ENCODE data around the gene TIRAP. TPM values are rescaled to one million over a fixed set of nuclear protein-coding genes. Genes with fewer than 3 reads are reported as not detected.

The TIRAP gene
- total RNA-seq, 4 donors from 2014 or later: 6.6 to 18.1 (median 13.5) TPM

DNA sequence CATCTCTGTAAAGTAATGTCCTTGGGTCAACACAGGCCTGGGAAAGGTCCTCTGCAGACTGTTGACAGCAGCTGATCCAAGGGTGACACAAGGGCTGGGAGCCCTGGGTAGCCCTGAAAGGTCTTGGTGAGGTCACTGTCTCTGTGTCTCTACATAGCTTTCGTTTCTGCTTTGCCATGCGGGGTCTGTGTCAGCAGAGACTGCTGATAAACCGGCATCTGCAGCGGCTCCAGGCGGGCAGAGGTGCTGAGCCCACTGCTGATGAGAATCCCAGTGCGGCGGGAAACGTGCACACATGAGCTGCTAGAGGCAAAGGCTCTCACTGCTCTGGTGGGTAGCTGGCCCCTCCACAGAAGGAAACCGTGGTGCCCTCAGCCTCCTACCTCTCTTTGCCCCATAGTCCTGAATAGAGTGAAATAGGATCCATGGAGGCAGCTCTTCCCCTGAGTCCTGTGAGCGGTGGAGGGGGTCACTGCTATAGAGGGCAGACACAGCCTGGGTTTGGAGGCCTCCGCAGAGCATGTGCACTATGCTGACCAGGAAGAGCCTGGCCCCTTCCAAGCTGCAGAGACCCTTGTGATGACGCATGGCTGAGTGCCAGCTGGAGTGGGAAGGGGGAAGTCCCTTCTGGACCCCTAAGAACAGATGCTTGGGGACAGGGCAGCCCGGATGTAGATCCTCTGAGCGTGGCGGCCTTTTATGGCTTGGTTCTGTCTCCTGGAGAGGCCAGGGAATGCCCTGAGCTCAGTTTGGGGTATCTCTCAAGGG is 54.8 kb downstream of the TIRAP start:
- peaks cover 0 to 30% of the 10 kb centered on the region in 2 donors for H3K36me3 ChIP-seq
- 77% methylated on average over 3 of the region's 15 CpGs; no CpG with 5 or more reads in 1 of the 2 donors for WGBS, 2 donors (ENCODE audit: low coverage in 1 of 2)
- peaks cover 0 to 45% (median 6%) of the 10 kb centered on the region in 3 donors for H3K4me1 ChIP-seq
- no peak for ATAC-seq
- no peaks in the 10 kb centered on the region for H3K27me3 ChIP-seq
- H3K27ac ChIP-seq: peak overlapping the region in 1 of 4 donors; percentile 43
- TF ChIP-seq EP300 (IDR thresholded peaks at IDR 0.05) (no peak), POLR2A (IDR thresholded peaks at IDR 0.05) (no peak), POLR2AphosphoS5 (IDR thresholded peaks at IDR 0.05) (no peak)
- TF ChIP-seq, protein P1, sequence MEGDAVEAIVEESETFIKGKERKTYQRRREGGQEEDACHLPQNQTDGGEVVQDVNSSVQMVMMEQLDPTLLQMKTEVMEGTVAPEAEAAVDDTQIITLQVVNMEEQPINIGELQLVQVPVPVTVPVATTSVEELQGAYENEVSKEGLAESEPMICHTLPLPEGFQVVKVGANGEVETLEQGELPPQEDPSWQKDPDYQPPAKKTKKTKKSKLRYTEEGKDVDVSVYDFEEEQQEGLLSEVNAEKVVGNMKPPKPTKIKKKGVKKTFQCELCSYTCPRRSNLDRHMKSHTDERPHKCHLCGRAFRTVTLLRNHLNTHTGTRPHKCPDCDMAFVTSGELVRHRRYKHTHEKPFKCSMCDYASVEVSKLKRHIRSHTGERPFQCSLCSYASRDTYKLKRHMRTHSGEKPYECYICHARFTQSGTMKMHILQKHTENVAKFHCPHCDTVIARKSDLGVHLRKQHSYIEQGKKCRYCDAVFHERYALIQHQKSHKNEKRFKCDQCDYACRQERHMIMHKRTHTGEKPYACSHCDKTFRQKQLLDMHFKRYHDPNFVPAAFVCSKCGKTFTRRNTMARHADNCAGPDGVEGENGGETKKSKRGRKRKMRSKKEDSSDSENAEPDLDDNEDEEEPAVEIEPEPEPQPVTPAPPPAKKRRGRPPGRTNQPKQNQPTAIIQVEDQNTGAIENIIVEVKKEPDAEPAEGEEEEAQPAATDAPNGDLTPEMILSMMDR (IDR thresholded peaks at IDR 0.05): no peak
- H3K4me3 ChIP-seq: no peak overlapping the region
- H3K9me3 ChIP-seq: no peaks in the 10 kb centered on the region

DNA sequence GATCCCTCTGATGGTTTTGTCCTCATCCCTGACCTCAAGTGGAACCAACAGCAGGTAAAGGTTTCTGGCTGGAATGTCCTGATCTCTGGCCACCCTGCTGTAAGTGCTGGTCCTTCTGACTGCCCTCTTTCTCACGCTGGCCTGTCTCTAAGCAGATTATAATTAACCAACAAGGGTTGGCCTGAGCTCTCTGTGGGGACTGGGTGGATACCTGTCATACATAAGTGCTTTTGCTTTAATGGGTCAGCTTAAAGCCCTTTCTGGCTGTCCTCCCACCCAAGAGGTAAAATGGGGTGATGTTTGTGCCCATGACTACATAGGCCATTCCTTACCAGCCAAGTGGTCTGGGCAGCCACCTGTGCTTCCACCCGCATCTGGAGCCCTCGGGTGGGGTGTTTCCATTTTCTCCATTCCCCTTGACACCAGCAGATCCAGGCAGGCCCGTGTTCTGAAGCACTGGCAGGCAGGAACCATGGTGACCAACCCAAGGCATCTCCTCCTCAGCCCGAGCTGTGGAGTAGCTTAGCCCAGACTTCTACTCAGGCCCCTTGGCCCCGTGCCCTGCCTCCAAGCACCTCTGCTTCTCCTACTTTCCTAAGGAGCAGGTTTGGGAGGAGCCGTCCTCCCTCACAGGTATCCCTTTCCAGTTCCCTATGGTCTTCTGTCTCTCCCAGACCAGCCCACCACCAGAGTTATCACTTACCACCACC is 55.6 kb downstream of the TIRAP start:
- ATAC-seq: no peak
- Histone ChIP-seq H3K9me3 (no peaks in the 10 kb centered on the region), H3K36me3 (peaks cover 0 to 32% of the 10 kb centered on the region in 2 donors), H3K4me1 (peaks cover 0 to 37% (median 6%) of the 10 kb centered on the region in 3 donors), H3K27ac (peak overlapping the region in 1 of 4 donors; percentile 43), H3K27me3 (no peaks in the 10 kb centered on the region), H3K4me3 (no peak overlapping the region)
- TF ChIP-seq, protein P1 (IDR thresholded peaks at IDR 0.05): no peak
- TF ChIP-seq EP300 (IDR thresholded peaks at IDR 0.05): no peak
- TF ChIP-seq POLR2A (IDR thresholded peaks at IDR 0.05): no peak
- 84 to 88% methylated on average over 3 to 6 of the region's 7 CpGs for WGBS, 2 donors (ENCODE audit: low coverage in 1 of 2)

DNA sequence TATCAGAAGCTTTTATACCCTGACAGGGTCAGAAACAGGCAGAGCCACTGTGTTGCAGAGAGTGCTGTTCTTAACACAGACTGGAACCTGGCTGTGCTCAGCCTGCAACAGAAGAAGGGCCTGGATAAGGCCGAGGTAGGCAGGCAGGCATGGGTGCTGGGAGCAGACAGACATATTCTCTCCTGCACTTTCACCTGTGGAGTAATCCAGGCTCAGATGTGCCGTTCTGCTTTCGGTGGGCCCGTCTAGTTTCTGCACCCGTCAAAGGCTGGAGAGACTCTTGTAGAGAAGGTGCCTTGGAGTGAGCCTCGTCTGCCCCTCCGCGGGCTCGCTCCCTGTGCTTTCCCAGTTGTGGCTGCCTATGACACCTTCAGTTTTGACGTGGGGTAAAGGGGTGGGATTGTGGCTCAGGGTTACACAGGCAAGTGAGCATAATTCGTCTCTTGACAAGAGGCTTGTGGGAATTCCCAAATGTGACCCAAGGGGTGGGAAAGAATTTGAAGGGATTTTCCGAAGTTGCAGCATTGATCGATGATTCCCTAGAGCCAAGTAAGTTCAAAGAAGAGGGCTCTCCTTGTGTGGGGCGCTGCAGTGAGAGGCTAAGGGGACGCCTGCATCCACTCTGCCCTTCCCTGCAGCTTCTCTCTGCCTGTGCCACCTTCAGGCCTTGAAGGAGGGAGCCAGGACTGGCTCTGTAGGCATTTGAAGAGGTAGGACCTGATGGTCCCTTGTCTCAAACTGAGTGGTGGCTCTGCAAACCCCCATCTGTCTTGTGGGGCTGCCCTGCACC is 56.4 kb downstream of the TIRAP start:
- no peaks in the 10 kb centered on the region for H3K9me3 ChIP-seq
- H3K27ac ChIP-seq: peak overlapping the region in 3 of 4 donors; percentile 41 to 56 (median 43)
- TF ChIP-seq EP300 (IDR thresholded peaks at IDR 0.05) (no peak), POLR2A (IDR thresholded peaks at IDR 0.05) (no peak), POLR2AphosphoS5 (IDR thresholded peaks at IDR 0.05) (no peak)
- TF ChIP-seq, protein P1 (IDR thresholded peaks at IDR 0.05): no peak
- ATAC-seq: no peak
- no peak overlapping the region for H3K4me3 ChIP-seq
- peaks cover 0 to 37% (median 6%) of the 10 kb centered on the region in 3 donors for H3K4me1 ChIP-seq
- 71% methylated on average over 5 of the region's 15 CpGs; no CpG with 5 or more reads in 1 of the 2 donors for WGBS, 2 donors (ENCODE audit: low coverage in 1 of 2)
- no peaks in the 10 kb centered on the region for H3K27me3 ChIP-seq
- peaks cover 0 to 40% of the 10 kb centered on the region in 2 donors for H3K36me3 ChIP-seq

DNA sequence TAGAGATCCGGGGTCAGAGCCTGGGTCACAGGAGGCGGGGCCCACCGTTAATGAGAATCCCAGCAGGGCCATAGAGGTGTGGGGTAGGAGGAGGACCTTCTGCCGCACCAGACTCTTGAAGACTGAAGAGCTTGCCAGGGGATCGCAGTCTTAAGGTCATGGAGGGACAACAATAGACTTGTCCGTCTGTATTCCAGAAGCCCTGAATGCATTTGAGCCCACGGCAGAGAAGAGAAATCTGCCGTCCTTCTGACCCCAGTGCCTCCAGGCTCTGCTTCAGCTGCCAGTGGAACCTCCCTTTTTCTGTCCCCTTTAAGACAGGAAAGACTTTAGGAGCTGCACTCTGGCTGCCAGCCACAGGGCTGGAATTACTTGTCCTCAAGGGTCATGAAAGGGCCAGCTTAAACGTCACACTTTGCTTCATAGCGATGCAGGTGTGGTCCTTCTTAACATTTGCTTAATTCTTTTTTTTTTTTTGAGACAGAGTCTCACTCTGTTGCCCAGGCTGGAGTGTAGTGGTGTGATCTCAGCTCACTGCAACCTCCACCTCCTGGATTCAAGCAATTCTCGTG is 57.1 kb downstream of the TIRAP start:
- peaks cover 0 to 45% of the 10 kb centered on the region in 2 donors for H3K36me3 ChIP-seq
- H3K27me3 ChIP-seq: no peaks in the 10 kb centered on the region
- peak; percentile 82 for ATAC-seq
- H3K9me3 ChIP-seq: no peaks in the 10 kb centered on the region
- TF ChIP-seq, protein P1 (IDR thresholded peaks at IDR 0.05): no peak
- TF ChIP-seq EP300 (IDR thresholded peaks at IDR 0.05) (no peak), POLR2AphosphoS5 (IDR thresholded peaks at IDR 0.05) (peak; percentile 34), POLR2A (IDR thresholded peaks at IDR 0.05) (no peak)
- WGBS, 2 donors (ENCODE audit: low coverage in 1 of 2): 29 to 45% methylated on average over 5 to 7 of the region's 11 CpGs
- H3K27ac ChIP-seq: peak overlapping the region in 3 of 4 donors; percentile 41 to 56 (median 43)
- no peak overlapping the region for H3K4me3 ChIP-seq
- H3K4me1 ChIP-seq: peaks cover 0 to 38% (median 6%) of the 10 kb centered on the region in 3 donors

All from gastroesophageal sphincter (tissue), 4 donors.